Calu3 (cell line): ENCODE results near the gene PPP2R3C. TPM values are rescaled to one million over a fixed set of nuclear protein-coding genes. Genes with fewer than 3 reads are reported as not detected.

Experiments
- total RNA-seq: library from RNA; stranded (reverse); gene quantifications from 2 replicates; pipeline ENCODE4 v1.2.3, GENCODE V29; 2022

The PPP2R3C gene
- total RNA-seq, 1 experiment from 2014 or later: 11.3 TPM

Other genes starting within 250 kb of the PPP2R3C start
- gene BAZ1A, start 246.6 kb downstream of the PPP2R3C start, total RNA-seq: 35.7 and 38.1 TPM in 2 replicates
- 57.6 and 60.2 TPM in 2 replicates for gene SRP54, start 139.0 kb downstream of the PPP2R3C start, total RNA-seq
- 37.9 and 48.4 TPM in 2 replicates for gene FAM177A1, start 75.7 kb downstream of the PPP2R3C start, total RNA-seq
- 22.5 and 25.2 TPM in 2 replicates for gene PRORP, start 562 bp upstream of the PPP2R3C start, total RNA-seq
- gene PSMA6, start 170.4 kb upstream of the PPP2R3C start, total RNA-seq: 297 and 341 TPM in 2 replicates